Sigmoid colon (tissue), 7 donors: ENCODE data around the gene TAS2R60. TPM values are rescaled to one million over a fixed set of nuclear protein-coding genes. Genes with fewer than 3 reads are reported as not detected.

Experiments used
- DNase-seq: peaks from one replicate; pipeline ENCODE4 v3.0.0-alpha.2; 2019
- H3K27ac ChIP-seq, 4 donors: fragments of 200-600 bp; sonication (generic); one replicate each; pipeline ENCODE4 v1.5.1; 2016 to 2019; ENCODE audit warnings: mild to moderate bottlenecking in 1 of 4
- H3K27me3 ChIP-seq, 3 donors: fragments of 200-600 bp; sonication (generic); one replicate each; pipeline ENCODE4 v1.5.1; 2019; ENCODE audit warnings: mild to moderate bottlenecking in 1 of 3
- H3K36me3 ChIP-seq, 4 donors: fragments of 200-600 bp; sonication (generic); one replicate each; pipeline ENCODE4 v1.5.1; 2016 to 2019
- H3K4me1 ChIP-seq, 4 donors: fragments of 200-600 bp; sonication (generic); one replicate each; pipeline ENCODE4 v1.5.1; 2017 to 2019
- H3K4me3 ChIP-seq, 4 donors: fragments of 200-600 bp; sonication (generic); one replicate each; pipeline ENCODE4 v1.5.1; 2017 to 2019; ENCODE audit warnings: mild to moderate bottlenecking in 2 of 4, moderate library complexity in 1 of 4
- H3K9me3 ChIP-seq, 4 donors: fragments of 200-600 bp in 3 of 4; sonication (generic) in 3 of 4; one replicate each; pipeline versions ENCODE4 v1.5.1 to v1.6.1; 2013 to 2019
- CTCF ChIP-seq, 4 experiments: fragments of 450-650 bp in 3 of 4; fragments of 200-600 bp in 1 of 4; IDR thresholded peaks; one replicate each; pipeline ENCODE4 v1.5.1; 2016 to 2019; ENCODE audit warnings: antibody characterized with exemption in 4 of 4, mild to moderate bottlenecking in 3 of 4, moderate library complexity in 2 of 4
- EP300 ChIP-seq, 4 donors: sonication (generic); formaldehyde crosslinking; IDR thresholded peaks; one replicate each; pipeline ENCODE4 v1.6.1; 2017; ENCODE audit warnings: antibody characterized with exemption in 4 of 4
- POLR2A ChIP-seq, 2 donors: fragments of 450-650 bp; IDR thresholded peaks; one replicate each; pipeline ENCODE4 v1.6.1; 2016; ENCODE audit warnings: antibody characterized with exemption in 2 of 2, mild to moderate bottlenecking in 2 of 2, moderate library complexity in 2 of 2
- POLR2AphosphoS5 ChIP-seq, 4 donors: sonication (generic); formaldehyde crosslinking; IDR thresholded peaks; one replicate each; pipeline ENCODE4 v1.6.1; 2017; ENCODE audit warnings: antibody characterized with exemption in 4 of 4
- WGBS, 2 donors: extraction: QIAGEN DNeasy Blood & Tissue Kit; methylation state at CpG; one replicate each; pipeline ENCODE4 v1.1.7; 2013; 5-methylcytosine and 5-hydroxymethylcytosine counted together
- intact Hi-C: fragments of 100-400 bp; cut with DNase I; formaldehyde crosslinking; loops from one replicate; pipeline ENCODE4 v1.15.1; 2023
- polyA plus RNA-seq, 3 donors: library from polyadenylated mRNA; stranded (reverse); fragments of 200-250 nt; gene quantifications; one replicate each; pipeline ENCODE4 v1.2.3, GENCODE V29; 2013
- total RNA-seq, 4 donors: library from RNA; depleted of rRNA; stranded (reverse); fragments of >200 nt; gene quantifications; one replicate each; pipeline ENCODE4 v1.1.0, GENCODE V29; 2016
- donor health status: healthy with polysubstance abuse.
- donor health status: Bipolar disorder and iron deficiency.
- donor health status: healthy.

Gene TAS2R60
- total and polyA plus RNA-seq, 7 donors = not detected

DNA sequence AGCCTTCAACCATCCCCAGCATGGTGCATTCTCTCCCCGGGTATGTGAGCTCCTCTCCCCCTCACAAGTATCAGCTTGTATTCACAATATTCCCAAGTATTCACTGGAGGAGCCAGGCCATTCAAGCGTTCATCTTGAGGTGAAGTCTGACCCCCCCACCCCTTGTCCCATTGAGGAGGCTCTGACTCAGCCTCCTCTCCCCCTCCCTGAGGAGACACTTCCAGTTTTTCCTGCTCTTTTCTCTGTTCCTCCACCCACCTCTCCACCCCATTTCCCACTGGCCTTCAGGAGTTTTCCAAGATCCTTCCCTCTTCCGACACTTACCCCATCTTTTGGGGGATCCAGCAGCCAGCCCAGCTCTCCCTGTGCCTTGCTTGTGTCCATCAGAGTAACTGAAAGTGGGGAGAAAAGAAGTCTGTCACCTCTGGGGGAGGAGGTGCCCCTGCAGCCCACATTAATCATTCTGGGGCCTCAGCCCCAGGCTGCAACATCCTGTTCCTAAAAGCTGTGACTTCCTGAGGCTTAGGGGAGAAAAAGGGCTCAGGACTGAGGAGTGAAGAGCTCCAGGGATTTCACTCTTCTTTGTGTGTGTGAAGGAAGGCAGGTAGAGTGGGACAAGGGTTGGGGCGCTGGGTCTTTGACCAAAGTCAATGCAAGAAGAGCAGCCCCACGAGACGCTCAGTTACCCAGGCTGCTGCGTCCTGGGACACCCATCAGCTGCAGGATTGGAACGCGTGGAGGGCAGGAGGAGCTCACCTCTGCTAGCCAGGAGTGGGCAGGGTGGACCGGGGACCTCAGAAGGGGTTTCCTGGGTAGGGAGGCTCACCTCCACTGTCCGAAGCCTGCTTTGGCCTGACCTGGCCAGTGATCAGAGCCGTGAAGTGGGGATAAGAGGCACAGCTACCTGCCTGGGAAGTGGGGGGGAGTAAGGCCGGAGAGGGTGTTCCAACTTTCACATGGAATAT lies 35.7 kb upstream of the TAS2R60 start:
- Histone ChIP-seq H3K27me3 (no peaks in the 10 kb centered on the region), H3K27ac (no peak overlapping the region), H3K4me3 (peak overlapping the region in 1 of 4 donors; percentile 30), H3K36me3 (no peaks in the 10 kb centered on the region), H3K9me3 (no peaks in the 10 kb centered on the region), H3K4me1 (peaks cover 0 to 41% (median 25%) of the 10 kb centered on the region in 4 donors)
- no peak for TF ChIP-seq CTCF (IDR thresholded peaks at IDR 0.05)
- no peak for TF ChIP-seq EP300 (IDR thresholded peaks at IDR 0.05)
- no peak for TF ChIP-seq POLR2AphosphoS5 (IDR thresholded peaks at IDR 0.05)
- no peak for TF ChIP-seq POLR2A (IDR thresholded peaks at IDR 0.05)
- intact Hi-C loops = no loop called here
- 31 to 44% methylated on average over 13 of the region's 13 CpGs for WGBS, 2 donors
- no peak for DNase-seq

DNA sequence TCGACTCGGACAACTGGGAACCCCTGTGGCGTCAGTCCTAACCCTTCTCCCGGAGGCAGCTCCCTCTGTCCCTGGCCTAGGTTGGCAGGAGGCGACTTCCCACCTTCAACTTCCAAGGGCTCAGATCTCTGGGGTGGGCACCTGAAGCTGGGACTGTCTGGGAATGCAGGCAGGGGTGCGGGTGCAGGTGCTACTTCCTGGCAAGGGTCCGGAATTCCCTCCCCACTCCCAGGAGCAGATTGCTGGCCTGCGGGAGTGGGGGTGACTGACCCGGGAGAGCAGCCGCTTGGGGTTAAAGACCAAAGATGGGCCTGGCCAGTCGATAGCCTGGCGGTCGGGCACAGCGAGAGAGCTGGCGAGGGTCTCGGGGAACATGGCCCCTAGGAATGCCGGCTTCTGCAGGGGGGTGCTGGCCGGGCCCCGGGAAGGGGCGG lies 35.0 kb upstream of the TAS2R60 start:
- H3K27ac ChIP-seq = no peak overlapping the region
- DNase-seq = no peak
- WGBS, 2 donors = 9 to 19% methylated on average over 20 of the region's 20 CpGs
- H3K27me3 ChIP-seq = no peaks in the 10 kb centered on the region
- peak overlapping the region in 3 of 4 donors; percentile 12 to 30 (median 21) for H3K4me3 ChIP-seq
- no peak for TF ChIP-seq POLR2AphosphoS5 (IDR thresholded peaks at IDR 0.05)
- no peak for TF ChIP-seq EP300 (IDR thresholded peaks at IDR 0.05)
- no peak for TF ChIP-seq CTCF (IDR thresholded peaks at IDR 0.05)
- TF ChIP-seq POLR2A (IDR thresholded peaks at IDR 0.05) = no peak
- peaks cover 0 to 41% (median 25%) of the 10 kb centered on the region in 4 donors for H3K4me1 ChIP-seq
- no peaks in the 10 kb centered on the region for H3K9me3 ChIP-seq
- intact Hi-C loops = no loop called here
- no peaks in the 10 kb centered on the region for H3K36me3 ChIP-seq

DNA sequence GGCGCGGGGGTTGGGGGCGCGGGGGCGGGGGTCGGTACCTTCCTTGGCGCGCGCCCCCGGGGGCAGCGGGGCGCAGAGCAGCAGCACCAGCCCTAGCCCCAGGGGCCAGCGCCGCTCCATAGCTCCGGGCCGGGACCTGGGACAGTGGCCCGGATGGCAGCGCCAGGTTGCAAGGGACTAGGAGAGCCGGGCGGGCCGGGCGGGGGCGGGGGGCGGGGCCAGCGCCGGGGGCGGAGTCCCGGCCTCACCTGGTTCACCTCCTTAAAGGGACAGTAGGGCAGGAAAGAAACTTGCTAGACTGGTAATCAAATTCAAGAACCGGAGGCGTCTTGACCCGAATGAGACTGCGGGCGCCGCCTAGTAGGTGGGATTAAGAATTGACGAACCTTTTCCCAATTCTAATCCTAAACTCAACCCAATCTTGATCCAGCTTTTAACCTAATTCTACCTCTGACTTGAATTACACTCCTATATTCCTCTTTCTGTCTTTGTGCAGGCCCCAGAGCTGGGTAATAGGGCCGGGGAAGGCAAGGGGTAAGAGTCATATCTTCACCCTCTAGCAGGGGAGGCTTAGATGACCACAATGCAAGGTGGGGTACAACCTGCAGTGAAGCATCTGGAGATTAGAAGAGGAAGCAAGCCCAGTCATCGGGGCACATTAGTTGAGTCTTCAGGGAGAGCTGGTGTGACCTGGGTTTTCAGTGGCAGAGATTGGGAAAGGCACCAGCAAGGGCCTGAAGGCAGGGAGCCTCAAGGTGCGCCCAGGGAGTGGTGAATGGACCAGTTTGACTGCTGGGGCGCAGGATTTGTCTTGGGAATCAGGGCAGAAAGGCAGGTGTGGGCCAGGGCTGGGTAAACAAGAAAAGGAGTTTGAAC lies 34.3 kb upstream of the TAS2R60 start, which contains the start of gene EPHA1:
EPHA1 (minus strand) TSS at position 171 of the 876 bp plus-strand sequence; CDS start at position 120, 51 bp downstream.
- 3 to 6% methylated on average over 39 of the region's 39 CpGs for WGBS, 2 donors
- peak in 2 of 4 experiments; percentile 23 for TF ChIP-seq CTCF (IDR thresholded peaks at IDR 0.05)
- TF ChIP-seq EP300 (IDR thresholded peaks at IDR 0.05) = no peak
- no peak within 1 kb of the TSS for H3K27ac ChIP-seq
- H3K4me1 ChIP-seq = peaks cover 0 to 41% (median 25%) of the 10 kb centered on the region in 4 donors
- peak within 1 kb of the TSS in 3 of 4 donors; percentile 12 to 30 (median 21) for H3K4me3 ChIP-seq
- no peaks in the 10 kb centered on the region for H3K9me3 ChIP-seq
- intact Hi-C loops = no loop called here
- no peaks in the 10 kb centered on the region for H3K36me3 ChIP-seq
- DNase-seq = no peak
- H3K27me3 ChIP-seq = no peaks in the 10 kb centered on the region

- H3K4me3 ChIP-seq = no peak overlapping the region
- 49 to 50% methylated on average over 6 of the region's 6 CpGs for WGBS, 2 donors
- H3K27me3 ChIP-seq = no peaks in the 10 kb centered on the region
- peaks cover 0 to 41% (median 25%) of the 10 kb centered on the region in 4 donors for H3K4me1 ChIP-seq
- peak overlapping the region in 2 of 4 donors; percentile 29 to 65 for H3K27ac ChIP-seq
- intact Hi-C loops = loop anchor here (5.0 kb wide), 1 partner anchor 48 kb away; the partner anchor contains the start of gene FAM131B
- DNase-seq = peak; percentile 85
- H3K36me3 ChIP-seq = no peaks in the 10 kb centered on the region
- TF ChIP-seq POLR2AphosphoS5 (IDR thresholded peaks at IDR 0.05) = peak in 3 of 4 donors; percentile 24 to 59 (median 35)
- no peak for TF ChIP-seq CTCF (IDR thresholded peaks at IDR 0.05)
- TF ChIP-seq POLR2A (IDR thresholded peaks at IDR 0.05) = no peak
- TF ChIP-seq EP300 (IDR thresholded peaks at IDR 0.05) = no peak
- no peaks in the 10 kb centered on the region for H3K9me3 ChIP-seq
Measured at GRCh38 chr7:143410521-143411004, 32.7 kb upstream of the TAS2R60 start.
